HG03135 (cell line): ENCODE data around the gene MRPL48.

Experiments
- ATAC-seq: cut with Tn5 transposase; IDR thresholded peaks from one replicate; pipeline ENCODE4 v1.9.1; 2021; ENCODE audit warnings: mild to moderate bottlenecking, moderate library complexity; ENCODE audit not compliant: unreplicated experiment

The MRPL48 gene

GRCh38 chr11:73888244-73888643 is 100.6 kb downstream of the MRPL48 start:
- ATAC-seq = no peak

DNA sequence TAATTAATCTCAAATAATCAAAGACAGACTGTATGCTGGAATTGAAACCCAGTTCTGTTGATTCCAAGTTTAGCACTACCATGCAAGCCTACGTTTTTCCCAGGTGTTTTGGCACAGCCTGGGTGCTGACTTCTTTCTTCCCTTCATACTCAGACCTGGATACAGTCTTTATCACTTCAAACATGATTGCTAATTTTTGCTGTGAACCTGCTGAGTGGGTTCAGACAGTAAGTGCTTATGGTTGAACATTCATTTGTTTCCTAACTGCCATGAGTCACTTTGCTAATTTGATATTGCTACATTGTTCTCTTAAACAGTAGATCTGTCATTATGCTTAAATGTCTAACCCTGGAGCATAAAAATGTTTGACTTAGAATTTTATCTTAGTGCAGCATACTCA is 101.3 kb downstream of the MRPL48 start:
- ATAC-seq = no peak

DNA sequence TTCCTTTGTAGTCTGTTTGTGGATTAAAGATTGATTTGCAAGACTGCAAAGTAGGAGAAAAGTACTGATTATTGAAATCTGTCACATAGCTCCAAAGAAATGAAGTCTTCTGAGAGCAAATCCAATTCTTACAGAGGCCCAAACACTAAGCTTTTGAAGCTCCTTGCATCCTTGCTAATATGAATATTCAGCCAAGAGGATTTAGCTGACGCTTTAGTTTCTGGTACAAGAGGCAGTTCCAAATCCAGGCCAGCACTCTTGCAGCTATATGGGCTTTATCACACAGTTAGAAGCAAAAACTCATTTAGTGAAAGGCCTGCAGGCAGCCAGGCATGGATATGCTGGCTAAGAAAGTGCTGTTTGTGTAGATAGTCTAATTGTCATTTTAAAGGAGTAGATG is 101.9 kb downstream of the MRPL48 start:
- no peak for ATAC-seq

GRCh38 chr11:73893041-73893440 is 105.4 kb downstream of the MRPL48 start:
- ATAC-seq = no peak

DNA sequence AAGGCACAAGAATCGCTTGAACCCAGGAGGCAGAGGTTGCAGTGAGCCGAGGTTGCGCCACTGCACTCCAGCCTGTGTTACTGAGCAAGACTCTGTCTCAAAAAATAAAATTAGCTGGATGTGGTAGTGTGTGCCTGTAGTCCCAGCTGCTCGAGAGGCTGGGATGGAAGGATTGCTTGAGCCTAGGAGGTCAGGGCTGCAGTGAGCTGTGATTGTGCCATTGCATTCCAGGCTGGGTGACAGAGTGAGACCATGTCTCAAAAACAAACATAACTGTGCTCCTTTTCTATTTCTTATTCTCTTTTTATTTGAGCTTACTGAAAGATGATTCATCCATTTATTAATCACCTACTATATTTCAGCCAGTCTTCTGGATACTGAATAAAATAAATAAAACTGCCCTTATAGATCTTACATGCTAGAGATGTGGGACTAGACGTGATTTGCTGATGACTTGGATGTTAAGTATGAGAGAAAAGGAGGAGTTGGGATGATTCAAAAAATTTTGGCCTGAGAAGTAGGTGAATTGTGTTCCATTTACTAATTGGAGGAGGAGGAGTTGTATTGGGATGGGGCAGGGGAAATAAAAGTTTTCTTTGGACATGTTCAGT is 107.2 kb downstream of the MRPL48 start:
- ATAC-seq = no peak

GRCh38 chr11:73902303-73902702 is 114.6 kb downstream of the MRPL48 start:
- no peak for ATAC-seq

GRCh38 chr11:73907191-73907590 is 119.5 kb downstream of the MRPL48 start:
- no peak for ATAC-seq

DNA sequence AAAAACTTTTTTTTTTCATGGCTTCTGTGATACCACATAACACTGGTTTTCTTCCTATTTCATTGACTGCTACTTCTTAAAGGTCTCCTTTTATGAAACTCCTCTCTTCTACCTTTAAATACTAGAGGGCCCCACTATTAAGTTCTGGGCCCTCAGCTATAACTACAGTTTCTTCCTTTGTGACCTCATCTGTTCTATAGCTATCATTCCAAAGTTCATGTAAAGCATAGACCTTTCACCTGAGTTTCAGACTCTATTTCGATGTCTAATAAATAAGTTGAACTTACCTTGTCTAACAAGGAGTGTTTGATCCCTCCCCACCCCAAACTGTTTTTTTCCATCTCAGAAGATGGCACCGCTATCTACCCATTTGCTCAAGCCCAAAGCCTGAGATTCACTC is 124.4 kb downstream of the MRPL48 start:
- no peak for ATAC-seq

DNA sequence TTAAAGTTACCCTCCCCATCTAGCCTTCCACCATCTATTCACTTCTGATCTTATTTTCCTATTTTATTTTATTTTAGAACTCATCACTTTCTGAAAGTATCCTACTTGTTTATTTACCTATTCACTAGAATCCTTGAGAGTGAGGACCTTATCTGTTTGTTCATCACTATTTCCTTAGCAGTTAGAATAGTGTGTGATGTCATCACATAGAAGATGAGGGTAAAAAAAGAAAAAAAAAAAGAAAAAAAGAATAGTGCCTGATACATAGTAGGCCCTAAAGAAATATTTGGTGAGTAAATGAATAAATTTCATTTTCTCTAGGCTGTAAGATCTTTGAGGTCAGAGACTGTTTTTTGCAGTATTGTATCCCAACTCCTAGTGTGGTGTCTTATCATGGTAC is 125.8 kb downstream of the MRPL48 start:
- no peak for ATAC-seq

DNA sequence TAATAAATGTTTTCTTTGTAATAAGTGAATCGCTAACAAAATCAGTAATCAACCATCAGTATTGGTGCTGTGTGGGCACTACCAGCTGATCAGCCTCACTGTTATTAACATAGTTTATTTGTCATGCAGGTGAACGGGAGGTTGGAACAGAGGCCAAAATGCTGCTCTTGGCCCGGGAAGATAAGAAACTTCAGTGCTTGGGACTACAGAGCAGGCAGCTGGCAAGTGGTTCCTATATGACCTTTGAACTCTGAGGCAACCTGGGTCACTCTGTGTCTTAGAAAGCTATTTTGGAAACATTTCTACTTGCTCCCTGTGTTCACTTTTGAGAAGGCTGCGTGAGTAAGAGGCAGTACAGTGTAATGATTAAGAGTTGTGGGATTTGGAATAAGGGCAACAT is 126.6 kb downstream of the MRPL48 start:
- no peak for ATAC-seq
